A673 (cell line): ENCODE data around the gene MYMK. TPM values are rescaled to one million over a fixed set of nuclear protein-coding genes. Genes with fewer than 3 reads are reported as not detected.

Source experiments
- BruUV-seq: library from RNA; stranded (reverse); fragments of 400-500 nt; replicated peaks from 2 replicates; lab custom pipeline; 2021; lab: Mats Ljungman, UMichigan
- CTCF ChIA-PET: fragments of 300-600 bp; sonication (Branson Sonifier 250); formaldehyde crosslinking; loops from one replicate; lab custom pipeline; 2022; ENCODE audit warnings: antibody characterized with exemption; lab: Charles Lee
- POLR2A ChIA-PET: fragments of 300-600 bp; sonication (Branson Sonifier 250); formaldehyde crosslinking; loops from one replicate; lab custom pipeline; 2022; ENCODE audit warnings: antibody characterized with exemption; ENCODE audit not compliant: low non-redundant PET; lab: Charles Lee
- DNase-seq: peaks from one replicate; pipeline ENCODE4 v3.0.0-alpha.2; 2015; ENCODE audit warnings: low spot score
- H3K27ac ChIP-seq: fragments of 200-600 bp; sonication (generic); 2 replicates; pipeline ENCODE4 v1.5.1; 2016; ENCODE audit warnings: mixed run types, low read depth, mild to moderate bottlenecking, mixed read lengths, antibody characterized with exemption, low read length; ENCODE audit not compliant: poor library complexity, severe bottlenecking
- H3K27me3 ChIP-seq: fragments of 200-600 bp; sonication (generic); replicated peaks from 2 replicates; pipeline ENCODE4 v1.6.1; 2017; ENCODE audit warnings: mixed run types, low read depth, mild to moderate bottlenecking, mixed read lengths, antibody characterized with exemption, low read length; ENCODE audit not compliant: insufficient read depth, poor library complexity
- H3K36me3 ChIP-seq: fragments of 200-600 bp; sonication (generic); 2 replicates; pipeline ENCODE4 v1.6.1; 2016; ENCODE audit warnings: mixed run types, mild to moderate bottlenecking, mixed read lengths, antibody characterized with exemption, low read length; ENCODE audit not compliant: insufficient read depth, poor library complexity, severe bottlenecking
- H3K4me1 ChIP-seq: fragments of 200-600 bp; sonication (generic); 2 replicates; pipeline ENCODE4 v1.6.1; 2017; ENCODE audit warnings: mixed run types, mild to moderate bottlenecking, mixed read lengths, antibody characterized with exemption, low read length; ENCODE audit not compliant: insufficient read depth, poor library complexity, severe bottlenecking
- H3K4me3 ChIP-seq: fragments of 200-600 bp; sonication (generic); 2 replicates; pipeline ENCODE4 v1.5.1; 2016; ENCODE audit warnings: low read depth, mixed run types, mild to moderate bottlenecking, mixed read lengths, low read length; ENCODE audit not compliant: poor library complexity, severe bottlenecking
- H3K9me3 ChIP-seq: fragments of 200-600 bp; sonication (generic); 2 replicates; pipeline ENCODE4 v1.6.1; 2016; ENCODE audit warnings: mixed run types, low read depth, mild to moderate bottlenecking, mixed read lengths, antibody characterized with exemption, low read length; ENCODE audit not compliant: poor library complexity, severe bottlenecking
- EZH2 ChIP-seq: fragments of 200-600 bp; sonication (generic); IDR thresholded peaks from 2 replicates; pipeline ENCODE4 v1.6.1; 2017; ENCODE audit warnings: borderline replicate concordance, low read depth, mild to moderate bottlenecking, mixed read lengths, antibody characterized with exemption, low read length; ENCODE audit not compliant: poor library complexity, severe bottlenecking
- intact Hi-C: fragments of 100-400 bp; cut with micrococcal nuclease; formaldehyde crosslinking; loops from one replicate; pipeline ENCODE4 v1.10.0; 2022; ENCODE audit not compliant: unreplicated experiment
- total RNA-seq: library from RNA; stranded (reverse); gene quantifications from 2 replicates; pipeline ENCODE4 v1.2.3, GENCODE V29; 2021
- TF ChIP-seq, protein P1 (sequence below): fragments of 300-800, 200-600 bp; sonication (generic); conservative IDR thresholded peaks from 2 replicates; pipeline ENCODE4 v1.5.1; 2017; ENCODE audit warnings: low read depth, mild to moderate bottlenecking, antibody characterized with exemption, low read length, moderate library complexity, mixed read lengths

MYMK gene
- total RNA-seq, 1 experiment from 2014 or later: not detected

- POLR2A ChIA-PET: no interaction called here
- BruUV-seq: no TSS peak
- CTCF ChIA-PET: no interaction called here
- Histone ChIP-seq H3K27me3 (no peaks in the 10 kb centered on the region), H3K36me3 (no peaks in the 10 kb centered on the region), H3K9me3 (no peaks in the 10 kb centered on the region), H3K27ac (no peak overlapping the region), H3K4me3 (no peak overlapping the region), H3K4me1 (peaks cover 11% of the 10 kb centered on the region)
- DNase-seq: no peak
- no peak for TF ChIP-seq EZH2
- TF ChIP-seq, protein P1, sequence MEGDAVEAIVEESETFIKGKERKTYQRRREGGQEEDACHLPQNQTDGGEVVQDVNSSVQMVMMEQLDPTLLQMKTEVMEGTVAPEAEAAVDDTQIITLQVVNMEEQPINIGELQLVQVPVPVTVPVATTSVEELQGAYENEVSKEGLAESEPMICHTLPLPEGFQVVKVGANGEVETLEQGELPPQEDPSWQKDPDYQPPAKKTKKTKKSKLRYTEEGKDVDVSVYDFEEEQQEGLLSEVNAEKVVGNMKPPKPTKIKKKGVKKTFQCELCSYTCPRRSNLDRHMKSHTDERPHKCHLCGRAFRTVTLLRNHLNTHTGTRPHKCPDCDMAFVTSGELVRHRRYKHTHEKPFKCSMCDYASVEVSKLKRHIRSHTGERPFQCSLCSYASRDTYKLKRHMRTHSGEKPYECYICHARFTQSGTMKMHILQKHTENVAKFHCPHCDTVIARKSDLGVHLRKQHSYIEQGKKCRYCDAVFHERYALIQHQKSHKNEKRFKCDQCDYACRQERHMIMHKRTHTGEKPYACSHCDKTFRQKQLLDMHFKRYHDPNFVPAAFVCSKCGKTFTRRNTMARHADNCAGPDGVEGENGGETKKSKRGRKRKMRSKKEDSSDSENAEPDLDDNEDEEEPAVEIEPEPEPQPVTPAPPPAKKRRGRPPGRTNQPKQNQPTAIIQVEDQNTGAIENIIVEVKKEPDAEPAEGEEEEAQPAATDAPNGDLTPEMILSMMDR: no peak
- intact Hi-C loops: no loop called here
These were observed 12.2 kb downstream of the MYMK start for GRCh38 chr9:133512253-133513213.

DNA sequence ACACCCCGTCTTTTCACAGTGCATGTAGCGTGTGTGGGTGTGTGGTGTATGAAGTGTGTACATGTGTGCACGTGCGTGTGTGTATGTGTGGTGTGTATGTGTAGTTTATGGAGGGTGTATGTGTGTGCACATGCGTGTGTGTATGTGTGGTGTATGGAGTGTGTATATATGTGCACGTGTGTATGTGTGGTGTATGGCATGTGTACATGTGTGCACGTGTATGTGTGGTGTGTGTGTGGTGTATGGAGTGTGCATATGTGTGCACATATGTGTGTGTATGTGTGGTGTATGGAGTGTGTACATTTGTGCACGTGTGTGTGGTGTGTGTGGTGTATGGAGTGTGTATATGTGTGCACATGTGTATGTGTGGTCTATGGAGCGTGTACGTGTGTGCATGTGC, 13.2 kb downstream of the MYMK start:
- TF ChIP-seq, protein P1: no peak
- TF ChIP-seq EZH2: no peak
- Histone ChIP-seq H3K36me3 (no peaks in the 10 kb centered on the region), H3K27ac (no peak overlapping the region), H3K4me1 (peaks cover 11% of the 10 kb centered on the region), H3K4me3 (no peak overlapping the region), H3K27me3 (no peaks in the 10 kb centered on the region), H3K9me3 (no peaks in the 10 kb centered on the region)
- POLR2A ChIA-PET: no interaction called here
- intact Hi-C loops: no loop called here
- no TSS peak for BruUV-seq
- DNase-seq: no peak
- CTCF ChIA-PET: no interaction called here

DNA sequence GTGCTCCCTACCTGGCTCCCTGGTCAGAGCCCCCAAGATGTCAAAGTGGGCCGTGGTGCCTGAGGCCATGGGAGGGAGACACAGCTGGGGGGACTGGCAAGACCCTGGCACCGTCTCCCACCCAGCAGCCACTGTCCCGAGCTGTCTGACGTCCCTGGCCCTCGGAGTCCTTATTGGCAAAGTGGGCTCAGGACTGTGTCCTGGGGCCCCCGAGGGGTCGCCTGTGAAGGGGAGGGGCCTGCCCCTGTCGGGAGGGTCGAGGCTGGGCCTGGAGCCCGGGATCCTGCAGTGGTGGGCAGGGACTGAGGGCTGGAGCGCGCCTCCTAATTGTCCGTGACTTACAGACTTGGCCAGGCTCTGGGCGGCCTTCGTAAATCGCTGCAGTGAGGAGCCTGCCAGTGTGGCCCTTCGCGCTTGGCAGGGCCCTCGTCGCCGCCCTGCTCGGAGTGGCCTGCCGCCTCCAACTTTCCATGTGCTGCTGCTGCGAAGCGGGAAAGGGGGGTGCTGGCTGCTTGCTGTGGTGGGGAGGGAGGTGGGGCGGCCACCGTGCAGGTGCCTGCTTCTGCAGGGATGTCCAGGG, 13.7 kb downstream of the MYMK start:
- TF ChIP-seq, protein P1: no peak
- no peak for TF ChIP-seq EZH2
- intact Hi-C loops: no loop called here
- ChIA-PET POLR2A (no interaction called here), CTCF (no interaction called here)
- no peaks in the 10 kb centered on the region for H3K36me3 ChIP-seq
- no peak overlapping the region for H3K27ac ChIP-seq
- H3K4me1 ChIP-seq: peaks cover 11% of the 10 kb centered on the region
- H3K4me3 ChIP-seq: no peak overlapping the region
- BruUV-seq: no TSS peak
- no peak for DNase-seq
- no peaks in the 10 kb centered on the region for H3K9me3 ChIP-seq
- H3K27me3 ChIP-seq: no peaks in the 10 kb centered on the region
